GM13976 (cell line): ENCODE results near the gene PDE11A.
"Not testable (repeated sequence)": the region's sequence is repeated elsewhere in the genome, so short reads cannot be mapped to it uniquely, and the experiment has no call there.

Experiments used
- DNase-seq: peaks from one replicate; pipeline ENCODE4 v3.0.0; 2012; ENCODE audit warnings: low spot score
- in situ Hi-C: fragments of 300-500 bp; cut with MboI; formaldehyde crosslinking; loops from one replicate; pipeline ENCODE4 v1.12.0; 2022; ENCODE audit warnings: low sequenced_read_pairs, mixed read lengths, inconsistent platforms; ENCODE audit not compliant: unreplicated experiment
- TF ChIP-seq, protein P1 (sequence below): IDR thresholded peaks from 2 replicates; pipeline ENCODE4 v1.5.1; 2012; ENCODE audit warnings: borderline replicate concordance, mild to moderate bottlenecking; ENCODE audit not compliant: insufficient read depth; ENCODE audit errors: extremely low read depth, missing control alignments, control extremely low read depth

The PDE11A gene

GRCh38 chr2:177857538-177857937 lies 215.0 kb downstream of the PDE11A start:
- no peak for DNase-seq
- in situ Hi-C loops: no loop called here
- TF ChIP-seq, protein P1, sequence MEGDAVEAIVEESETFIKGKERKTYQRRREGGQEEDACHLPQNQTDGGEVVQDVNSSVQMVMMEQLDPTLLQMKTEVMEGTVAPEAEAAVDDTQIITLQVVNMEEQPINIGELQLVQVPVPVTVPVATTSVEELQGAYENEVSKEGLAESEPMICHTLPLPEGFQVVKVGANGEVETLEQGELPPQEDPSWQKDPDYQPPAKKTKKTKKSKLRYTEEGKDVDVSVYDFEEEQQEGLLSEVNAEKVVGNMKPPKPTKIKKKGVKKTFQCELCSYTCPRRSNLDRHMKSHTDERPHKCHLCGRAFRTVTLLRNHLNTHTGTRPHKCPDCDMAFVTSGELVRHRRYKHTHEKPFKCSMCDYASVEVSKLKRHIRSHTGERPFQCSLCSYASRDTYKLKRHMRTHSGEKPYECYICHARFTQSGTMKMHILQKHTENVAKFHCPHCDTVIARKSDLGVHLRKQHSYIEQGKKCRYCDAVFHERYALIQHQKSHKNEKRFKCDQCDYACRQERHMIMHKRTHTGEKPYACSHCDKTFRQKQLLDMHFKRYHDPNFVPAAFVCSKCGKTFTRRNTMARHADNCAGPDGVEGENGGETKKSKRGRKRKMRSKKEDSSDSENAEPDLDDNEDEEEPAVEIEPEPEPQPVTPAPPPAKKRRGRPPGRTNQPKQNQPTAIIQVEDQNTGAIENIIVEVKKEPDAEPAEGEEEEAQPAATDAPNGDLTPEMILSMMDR: no peak

GRCh38 chr2:177852389-177852788 lies 220.2 kb downstream of the PDE11A start:
- in situ Hi-C loops: no loop called here
- no peak for DNase-seq
- TF ChIP-seq, protein P1: no peak

- in situ Hi-C loops: no loop called here
- TF ChIP-seq, protein P1: no peak
- DNase-seq: no peak
These were observed 229.4 kb downstream of the PDE11A start for GRCh38 chr2:177843188-177843587.

GRCh38 chr2:177842243-177842642 lies 230.3 kb downstream of the PDE11A start:
- in situ Hi-C loops: no loop called here
- no peak for DNase-seq
- TF ChIP-seq, protein P1: no peak

- in situ Hi-C loops, DNase-seq: not testable (repeated sequence)
These were observed 237.0 kb downstream of the PDE11A start for GRCh38 chr2:177835418-177836204.

GRCh38 chr2:177832611-177833433 lies 239.8 kb downstream of the PDE11A start:
- DNase-seq: no peak
- TF ChIP-seq, protein P1: no peak
- in situ Hi-C loops: no loop called here

GRCh38 chr2:177830881-177831386 lies 241.6 kb downstream of the PDE11A start:
- TF ChIP-seq, protein P1: no peak
- in situ Hi-C loops: no loop called here
- DNase-seq: no peak
